Activated CD4-positive, alpha-beta T cell treated with anti-CD3 and anti-CD28 coated beads for 36 hours (primary cell): ENCODE measurements around the gene CCNJ. TPM values are rescaled to one million over a fixed set of nuclear protein-coding genes. Genes with fewer than 3 reads are reported as not detected.

Experiments
- ATAC-seq: fragments of 200-7000 bp; cut with Tn5 transposase; one replicate; pipeline ENCODE4 v1.10.0; 2021; ENCODE audit warnings: mild to moderate bottlenecking, moderate library complexity
- CTCF ChIA-PET: fragments of 350-600 bp; sonication (Branson Sonifier 250); formaldehyde crosslinking; loops from one replicate; lab custom pipeline; 2021; ENCODE audit warnings: antibody characterized with exemption; lab: Charles Lee
- POLR2A ChIA-PET: fragments of 350-600 bp; sonication (Branson Sonifier 250); formaldehyde crosslinking; loops from one replicate; lab custom pipeline; 2021; ENCODE audit warnings: antibody characterized with exemption, inconsistent platforms; lab: Charles Lee
- DNase-seq: peaks from one replicate; pipeline ENCODE4 v3.0.0-alpha.2; 2020
- H3K27ac Mint-ChIP-seq: one replicate; pipeline ENCODE4 v1.8.0; 2021; ENCODE audit warnings: mixed read lengths
- H3K27me3 Mint-ChIP-seq: one replicate; pipeline ENCODE4 v1.8.0; 2021; ENCODE audit warnings: mixed read lengths
- H3K36me3 Mint-ChIP-seq: one replicate; pipeline ENCODE4 v1.8.0; 2021; ENCODE audit warnings: low read depth, mixed read lengths
- H3K4me1 Mint-ChIP-seq: one replicate; pipeline ENCODE4 v1.8.0; 2021; ENCODE audit warnings: mixed read lengths
- H3K4me3 Mint-ChIP-seq: one replicate; pipeline ENCODE4 v1.8.0; 2021; ENCODE audit warnings: mild to moderate bottlenecking, moderate library complexity, mixed read lengths
- H3K9me3 Mint-ChIP-seq: one replicate; pipeline ENCODE4 v1.8.0; 2021; ENCODE audit warnings: low read depth, mixed read lengths
- intact Hi-C, 2 experiments: fragments of 100-400 bp; cut with DNase I in 1 of 2; cut with micrococcal nuclease in 1 of 2; formaldehyde crosslinking; loops; one replicate each; pipeline versions ENCODE4 v1.14.2 to v1.15.1; 2022 to 2024; cut with DNase I, micrococcal nuclease
- microRNA-seq: library from miRNA; unstranded; fragments of <30 nt; microRNA quantifications from one replicate; pipeline ENCODE4 v1.2.0, GENCODE V29; 2021; ENCODE audit warnings: borderline replicate concordance
- total RNA-seq, 2 experiments: library from RNA; stranded (reverse); gene quantifications; one replicate each; pipeline ENCODE4 v1.2.3, GENCODE V29; 2021

The CCNJ gene
- total RNA-seq, 2 experiments from 2014 or later: 4.4 to 4.5 TPM

GRCh38 chr10:96090463-96090800, 47.0 kb downstream of the CCNJ start:
- CTCF ChIA-PET: interaction anchor here (1.9 to 3.3 kb wide), 2 partner anchors 33 to 40 kb away, joined by 7 to 13 read pairs; partner anchors contain the start of gene ZNF518A
- Mint-ChIP-seq H3K4me1 (peaks cover 6% of the 10 kb centered on the region), H3K27ac (peak overlapping the region; percentile 99), H3K4me3 (peak overlapping the region; percentile 92), H3K9me3 (no peaks in the 10 kb centered on the region), H3K36me3 (peaks cover 5% of the 10 kb centered on the region), H3K27me3 (peaks cover 21% of the 10 kb centered on the region)
- no peak for DNase-seq
- no peak for ATAC-seq
- intact Hi-C loops: loop anchor here (1.0 kb wide), 6 partner anchors 17 to 742 kb away; partner anchors contain the start of genes CCNJ (in 2 of the 2), ZNF518A (in 2 of the 2), CC2D2B (in 1 of the 2) and LCOR (in 1 of the 2)
- POLR2A ChIA-PET: interaction anchor here (0.6 to 2.3 kb wide), 3 partner anchors 15 to 96 kb away, joined by 5 to 49 read pairs (median 5); partner anchors contain the start of gene ZNF518A

DNA sequence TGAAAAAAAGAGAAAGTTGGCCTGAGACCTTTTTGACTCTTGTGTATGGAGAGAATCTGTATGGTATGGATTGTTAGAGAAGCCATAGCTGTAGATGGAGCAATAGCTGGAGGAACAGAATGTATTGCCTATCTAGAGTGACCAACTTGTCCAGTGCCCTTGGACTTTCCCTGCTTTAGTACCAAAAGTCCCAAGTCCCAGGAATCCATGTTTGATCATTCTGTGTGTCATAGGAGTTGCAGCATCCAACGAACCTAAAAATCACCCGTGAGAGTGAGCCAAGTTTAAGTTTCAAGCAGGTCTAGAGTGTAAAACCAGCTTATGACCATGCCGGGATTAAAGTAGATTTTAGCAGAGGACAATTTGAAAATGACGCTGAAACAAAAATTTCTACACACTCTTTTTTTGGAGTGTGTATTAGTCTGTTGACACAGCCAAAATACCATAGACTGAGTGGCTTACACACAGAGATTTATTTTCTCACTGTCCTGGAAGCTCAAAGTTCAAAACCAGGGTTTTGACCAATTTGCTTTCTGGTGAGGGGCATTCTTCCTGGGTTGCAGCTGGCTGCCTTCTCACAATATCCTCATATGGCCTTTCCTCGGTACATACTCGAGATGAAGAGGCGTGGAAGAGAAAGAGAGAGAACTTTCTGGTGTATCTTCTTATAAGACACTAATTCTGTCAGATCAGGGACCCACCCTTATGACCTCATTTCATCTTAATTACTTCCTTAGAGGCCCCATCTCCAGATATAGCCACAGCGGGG, 49.8 kb downstream of the CCNJ start:
- DNase-seq: no peak
- intact Hi-C loops: no loop called here
- Mint-ChIP-seq H3K4me1 (peaks cover 6% of the 10 kb centered on the region), H3K27ac (no peak overlapping the region), H3K4me3 (no peak overlapping the region), H3K36me3 (peaks cover 2% of the 10 kb centered on the region), H3K27me3 (peaks cover 41% of the 10 kb centered on the region), H3K9me3 (no peaks in the 10 kb centered on the region)
- ChIA-PET CTCF (no interaction called here), POLR2A (interaction anchor here (0.7 kb wide), 1 partner anchor 17 kb away, joined by 3 read pairs; no protein-coding TSS in a partner anchor)
- no peak for ATAC-seq

DNA sequence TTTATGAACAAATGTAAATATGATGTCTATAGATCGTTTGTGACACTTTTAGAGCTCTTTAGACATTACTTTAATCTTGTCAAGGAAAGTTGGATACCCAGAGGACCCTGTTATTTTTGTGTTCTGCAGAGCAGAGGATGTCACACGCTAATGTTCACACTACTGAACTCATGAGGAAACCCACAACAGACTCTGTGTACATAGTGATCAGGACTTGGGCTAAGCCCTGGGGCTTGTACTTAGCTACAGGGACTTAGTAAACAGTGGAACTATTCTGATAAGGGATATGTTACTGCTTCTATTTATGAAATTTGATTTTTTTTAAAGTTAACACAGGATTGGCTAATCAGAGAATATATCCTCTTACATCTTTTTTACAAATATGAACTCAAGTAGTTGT, 50.6 kb downstream of the CCNJ start:
- Mint-ChIP-seq H3K27me3 (peaks cover 45% of the 10 kb centered on the region), H3K4me3 (no peak overlapping the region), H3K27ac (no peak overlapping the region), H3K4me1 (peaks cover 6% of the 10 kb centered on the region), H3K36me3 (peaks cover 2% of the 10 kb centered on the region), H3K9me3 (no peaks in the 10 kb centered on the region)
- ATAC-seq (no peak), DNase-seq (no peak)
- ChIA-PET CTCF (interaction anchor here (0.6 to 0.8 kb wide), 3 partner anchors 11 to 170 kb away, joined by 3 read pairs; no protein-coding TSS in a partner anchor), POLR2A (interaction anchor here (0.7 kb wide), 1 partner anchor 18 kb away, joined by 3 read pairs; no protein-coding TSS in a partner anchor)
- intact Hi-C loops: no loop called here

DNA sequence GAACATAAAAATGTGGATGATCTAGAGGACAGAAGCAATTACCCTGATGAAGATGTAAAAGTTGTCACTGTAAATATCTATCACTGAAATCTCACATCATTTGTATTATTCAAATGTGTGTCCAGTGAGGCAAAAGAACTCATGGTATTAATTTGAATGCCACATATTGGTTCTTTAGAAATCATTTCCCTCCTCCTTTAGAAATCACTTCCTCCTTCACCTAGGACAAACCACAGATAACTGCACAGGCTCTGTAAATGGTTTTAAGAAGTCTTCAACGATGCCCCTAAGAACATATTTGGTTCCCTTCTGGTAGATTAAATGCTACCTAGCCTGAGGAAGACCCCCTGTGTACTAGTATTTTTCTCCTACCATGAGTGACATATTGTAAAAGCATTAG, 53.6 kb downstream of the CCNJ start:
- Mint-ChIP-seq H3K36me3 (no peaks in the 10 kb centered on the region), H3K9me3 (no peaks in the 10 kb centered on the region), H3K27ac (no peak overlapping the region), H3K27me3 (peaks cover 58% of the 10 kb centered on the region), H3K4me1 (no peaks in the 10 kb centered on the region), H3K4me3 (no peak overlapping the region)
- DNase-seq (no peak), ATAC-seq (no peak)
- ChIA-PET CTCF (no interaction called here), POLR2A (no interaction called here)
- intact Hi-C loops: no loop called here

- no peaks in the 10 kb centered on the region for H3K4me1 Mint-ChIP-seq
Measured at GRCh38 chr10:96097865-96098264, 54.5 kb downstream of the CCNJ start.

DNA sequence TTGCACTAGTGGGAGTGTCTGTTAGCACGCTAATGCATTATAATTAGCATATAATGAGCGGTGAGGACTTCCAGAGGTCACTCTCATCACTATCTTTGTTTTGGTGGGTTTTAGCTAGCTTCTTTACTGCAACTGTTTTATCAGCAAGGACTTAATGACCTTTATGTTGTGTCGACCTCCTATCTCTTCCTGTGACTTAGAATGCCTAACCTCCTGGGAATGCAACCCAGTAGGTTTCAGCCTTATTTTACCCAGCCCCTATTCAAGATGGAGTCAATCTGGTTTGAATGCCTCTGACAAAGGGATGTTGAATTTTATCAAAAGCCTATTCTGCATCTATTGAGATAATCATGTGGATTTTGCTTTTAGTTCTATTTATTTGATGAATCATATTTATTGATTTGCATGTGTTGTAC, 64.2 kb downstream of the CCNJ start:
- no peak for DNase-seq
- Mint-ChIP-seq H3K27ac (no peak overlapping the region), H3K36me3 (peaks cover 3% of the 10 kb centered on the region), H3K4me3 (no peak overlapping the region), H3K4me1 (no peaks in the 10 kb centered on the region), H3K27me3 (peaks cover 58% of the 10 kb centered on the region), H3K9me3 (peaks cover 4% of the 10 kb centered on the region)
- ChIA-PET POLR2A (interaction anchor here (0.6 kb wide), 1 partner anchor 63 kb away, joined by 3 read pairs; no protein-coding TSS in a partner anchor), CTCF (no interaction called here)
- intact Hi-C loops: no loop called here
- no peak for ATAC-seq

More at GRCh38 chr10:96097865-96098264, 54.5 kb downstream of the CCNJ start:
- H3K27me3 Mint-ChIP-seq: peaks cover 58% of the 10 kb centered on the region
- no peak overlapping the region for H3K4me3 Mint-ChIP-seq
- no peak overlapping the region for H3K27ac Mint-ChIP-seq
- DNase-seq (no peak), ATAC-seq (no peak)
- no peaks in the 10 kb centered on the region for H3K36me3 Mint-ChIP-seq
- intact Hi-C loops: no loop called here
- CTCF ChIA-PET: no interaction called here
- no peaks in the 10 kb centered on the region for H3K9me3 Mint-ChIP-seq
- POLR2A ChIA-PET: no interaction called here

Small RNAs within 50 kb of the gene (microRNA-seq; reads per million reads assigned to microRNA genes)
- gene MIR3157: 46.9 reads per million, percentile 55 among the genes with 10 or more reads in this experiment

Other genes with a start within 250 kb of the CCNJ start
- gene CC2D2B, start 135.6 kb upstream of the CCNJ start, total RNA-seq: under 1 TPM in 1 of 2 experiments, not detected in 1; 0.23 TPM
- 10 to 100 TPM; 13.9 to 14.2 TPM for gene ZNF518A, start 86.7 kb downstream of the CCNJ start, total RNA-seq
- not detected for gene BLNK, start 228.0 kb downstream of the CCNJ start, total RNA-seq